H1 (cell line): ENCODE measurements around the gene DYNLRB2.

Experiments
- CTCF ChIP-seq, 3 experiments: IDR thresholded peaks; 1 replicate in 2 of 3; 2 replicates in 1 of 3; pipeline versions ENCODE4 v1.5.1 to v1.6.1; 2011; ENCODE audit warnings: low read length in 3 of 3, mild to moderate bottlenecking in 3 of 3, inconsistent platforms in 2 of 3, low read depth in 1 of 3, moderate library complexity in 1 of 3; ENCODE audit not compliant: insufficient read depth in 1 of 3; ENCODE audit errors: control extremely low read depth in 1 of 3
- EP300 ChIP-seq, 2 experiments: IDR thresholded peaks; 1 replicate in 1 of 2; 2 replicates in 1 of 2; pipeline ENCODE4 v1.6.1; 2011 to 2012; ENCODE audit warnings: low read depth in 2 of 2, low read length in 2 of 2, mild to moderate bottlenecking in 2 of 2, borderline replicate concordance in 1 of 2, inconsistent platforms in 1 of 2, moderate library complexity in 1 of 2
- USF2 ChIP-seq: IDR thresholded peaks from 2 replicates; pipeline ENCODE4 v1.6.1; 2011; ENCODE audit warnings: low read length, improper control_type of control experiment

GRCh38 chr16:80543162-80543561 lies 2.4 kb downstream of the DYNLRB2 start:
- TF ChIP-seq CTCF (IDR thresholded peaks at IDR 0.05; ENCODE audit: control extremely low read depth in 1 of 3, insufficient read depth in 1 of 3, low read depth in 1 of 3, low read length in 3 of 3) (no peak), USF2 (no peak), EP300 (IDR thresholded peaks at IDR 0.05; ENCODE audit: borderline replicate concordance in 1 of 2, low read depth in 2 of 2, low read length in 2 of 2) (no peak)
